Spleen (tissue), 11 donors: ENCODE measurements around the gene ANKRD24. TPM values are rescaled to one million over a fixed set of nuclear protein-coding genes. Genes with fewer than 3 reads are reported as not detected.
"Not testable (repeated sequence)": the region's sequence is repeated elsewhere in the genome, so short reads cannot be mapped to it uniquely, and the experiment has no call there.

Experiments used
- DNase-seq: peaks from one replicate; pipeline ENCODE4 v3.0.0-alpha.2; 2020
- H3K27ac ChIP-seq, 8 donors: fragments of 200-600 bp; sonication (generic) in 7 of 8; 1 replicate in 4 of 8; 2 replicates in 4 of 8; pipeline versions ENCODE4 v1.5.0 to v1.8.0; 2016 to 2021; ENCODE audit warnings: inconsistent platforms in 4 of 8, mild to moderate bottlenecking in 4 of 8, moderate library complexity in 1 of 8
- H3K27me3 ChIP-seq, 7 donors: fragments of 200-600 bp; sonication (generic) in 6 of 7; replicated peaks in 1 of 7; 1 replicate in 4 of 7; 2 replicates in 3 of 7; pipeline versions ENCODE4 v1.5.0 to v1.8.0; 2016 to 2021; ENCODE audit warnings: inconsistent platforms in 3 of 7, mild to moderate bottlenecking in 1 of 7
- H3K36me3 ChIP-seq, 6 donors: fragments of 200-600 bp; sonication (generic) in 5 of 6; 1 replicate in 4 of 6; 2 replicates in 2 of 6; pipeline versions ENCODE4 v1.5.0 to v1.8.0; 2016 to 2021; ENCODE audit warnings: inconsistent platforms in 2 of 6
- H3K4me1 ChIP-seq, 6 donors: fragments of 200-600 bp; sonication (generic) in 5 of 6; 1 replicate in 3 of 6; 2 replicates in 3 of 6; pipeline versions ENCODE4 v1.5.0 to v1.8.0; 2016 to 2021; ENCODE audit warnings: inconsistent platforms in 3 of 6
- H3K4me3 ChIP-seq, 8 donors: fragments of 200-600 bp; sonication (generic) in 7 of 8; 1 replicate in 4 of 8; 2 replicates in 4 of 8; pipeline versions ENCODE4 v1.5.0 to v1.8.0; 2016 to 2021; ENCODE audit warnings: inconsistent platforms in 4 of 8, mild to moderate bottlenecking in 4 of 8, moderate library complexity in 2 of 8
- H3K9me3 ChIP-seq, 8 donors: fragments of 200-600 bp; sonication (generic) in 7 of 8; 1 replicate in 4 of 8; 2 replicates in 4 of 8; pipeline versions ENCODE4 v1.5.0 to v1.8.0; 2016 to 2021; ENCODE audit warnings: inconsistent platforms in 4 of 8
- POLR2A ChIP-seq, 3 donors: fragments of 450-650 bp; IDR thresholded peaks; one replicate each; pipeline ENCODE4 v1.5.1; 2017; ENCODE audit warnings: antibody characterized with exemption in 3 of 3, mild to moderate bottlenecking in 1 of 3
- POLR2AphosphoS5 ChIP-seq, 3 donors: sonication (generic); formaldehyde crosslinking; IDR thresholded peaks; one replicate each; pipeline ENCODE4 v1.5.1; 2017; ENCODE audit warnings: antibody characterized with exemption in 3 of 3
- WGBS, 5 donors: extraction: QIAGEN DNeasy Blood & Tissue Kit in 3 of 5; methylation state at CpG; one replicate each; pipeline versions ENCODE4 v1.1.5 to v1.1.7; 2013 to 2018; 5-methylcytosine and 5-hydroxymethylcytosine counted together
- intact Hi-C: fragments of 100-400 bp; cut with DNase I; formaldehyde crosslinking; loops from one replicate; pipeline ENCODE4 v1.15.0; 2023; ENCODE audit warnings: low total_unique reads
- polyA plus RNA-seq, 3 donors: library from polyadenylated mRNA; stranded (reverse); fragments of 200-250 nt; gene quantifications; one replicate each; pipeline ENCODE4 v1.2.1, GENCODE V29; 2013
- total RNA-seq, 7 donors: library from RNA; depleted of rRNA in 3 of 7; stranded (reverse); fragments of >200 nt in 3 of 7; fragmentation: NEBNext Ultra II Directional in 4 of 7; extraction: Animal tissue kit (Norgen Biotek cat#: 25700) in 4 of 7; gene quantifications; one replicate each; pipeline versions ENCODE4 v1.1.0 to v1.2.1, GENCODE V29; 2016 to 2021
- TF ChIP-seq, protein P1 (sequence below), 11 experiments: fragments of 200-600 bp in 7 of 11; fragments of 450-650 bp in 4 of 11; sonication (generic) in 4 of 11; IDR thresholded peaks in 8 of 11; conservative IDR thresholded peaks in 3 of 11; 1 replicate in 7 of 11; 2 replicates in 4 of 11; pipeline versions ENCODE4 v1.4.0 to v1.8.0; 2016 to 2021; ENCODE audit warnings: antibody characterized with exemption in 11 of 11, inconsistent platforms in 4 of 11, mild to moderate bottlenecking in 1 of 11
- donor health status: healthy with polysubstance abuse.
- donor health status: DM: no; HTN: no; CAD: no; lungs with moderate emphysema.
- donor health status: DM: no; HTN: no; CAD: no.
- donor health status: Bipolar disorder and iron deficiency.
- donor health status: healthy.
- donor health status: DM: no; HTN: no; CAD: no.
- donor health status: DM: yes; HTN: yes; CAD: no.

Gene ANKRD24
- total and polyA plus RNA-seq, 10 donors = 0.67 to 2.2 (median 0.96) TPM

DNA sequence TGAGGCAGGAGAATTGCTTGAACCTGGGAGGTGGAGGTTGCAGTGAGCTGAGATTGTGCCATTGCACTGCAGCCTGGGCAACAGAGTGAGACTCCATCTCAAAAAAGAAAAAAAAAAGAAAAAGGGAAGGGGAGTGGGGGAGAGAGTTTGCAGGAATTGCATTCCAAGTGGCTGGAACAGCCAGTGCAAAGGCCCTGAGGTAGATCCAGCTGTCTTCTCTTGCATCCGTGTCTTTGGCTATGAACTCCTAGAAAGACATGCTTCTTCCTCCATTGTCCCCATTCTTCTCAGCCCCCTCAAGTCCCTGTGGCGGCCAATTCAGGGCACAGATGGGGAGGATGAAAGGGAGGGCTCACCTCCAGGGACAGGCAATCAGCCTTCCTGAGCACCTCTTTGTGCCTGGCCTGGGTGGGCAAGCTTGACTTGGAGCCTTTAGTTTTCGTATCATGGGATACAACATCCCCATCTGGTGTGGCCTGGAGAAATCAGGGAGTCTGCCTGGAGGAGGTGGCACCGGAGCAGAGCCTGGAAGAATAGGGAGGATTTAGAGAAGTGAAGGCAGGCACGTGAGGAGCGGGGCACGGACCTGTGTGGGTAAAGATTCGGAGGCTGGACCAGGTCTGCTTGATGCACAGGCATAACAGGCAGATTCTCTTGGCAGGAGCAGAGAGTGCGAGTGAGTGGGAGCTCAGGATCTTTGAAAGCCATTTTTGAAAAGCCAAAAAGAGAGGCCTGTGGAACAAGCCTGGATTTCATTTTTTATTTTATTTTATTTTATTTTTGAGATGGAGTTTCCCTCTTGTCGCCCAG is 5.0 kb downstream of the ANKRD24 start:
- no peaks in the 10 kb centered on the region for H3K9me3 ChIP-seq
- no peak overlapping the region for H3K27ac ChIP-seq
- 81 to 92% (median 91%) methylated on average over 10 of the region's 10 CpGs for WGBS, 5 donors
- no peaks in the 10 kb centered on the region for H3K36me3 ChIP-seq
- intact Hi-C loops = loop anchor here (5.0 to 10.0 kb wide), 2 partner anchors 60 to 193 kb away; no protein-coding TSS in a partner anchor
- H3K27me3 ChIP-seq = peaks cover 0 to 19% (median 0%) of the 10 kb centered on the region in 7 donors
- TF ChIP-seq POLR2AphosphoS5 (IDR thresholded peaks at IDR 0.05) (no peak), POLR2A (IDR thresholded peaks at IDR 0.05) (no peak)
- TF ChIP-seq, protein P1, sequence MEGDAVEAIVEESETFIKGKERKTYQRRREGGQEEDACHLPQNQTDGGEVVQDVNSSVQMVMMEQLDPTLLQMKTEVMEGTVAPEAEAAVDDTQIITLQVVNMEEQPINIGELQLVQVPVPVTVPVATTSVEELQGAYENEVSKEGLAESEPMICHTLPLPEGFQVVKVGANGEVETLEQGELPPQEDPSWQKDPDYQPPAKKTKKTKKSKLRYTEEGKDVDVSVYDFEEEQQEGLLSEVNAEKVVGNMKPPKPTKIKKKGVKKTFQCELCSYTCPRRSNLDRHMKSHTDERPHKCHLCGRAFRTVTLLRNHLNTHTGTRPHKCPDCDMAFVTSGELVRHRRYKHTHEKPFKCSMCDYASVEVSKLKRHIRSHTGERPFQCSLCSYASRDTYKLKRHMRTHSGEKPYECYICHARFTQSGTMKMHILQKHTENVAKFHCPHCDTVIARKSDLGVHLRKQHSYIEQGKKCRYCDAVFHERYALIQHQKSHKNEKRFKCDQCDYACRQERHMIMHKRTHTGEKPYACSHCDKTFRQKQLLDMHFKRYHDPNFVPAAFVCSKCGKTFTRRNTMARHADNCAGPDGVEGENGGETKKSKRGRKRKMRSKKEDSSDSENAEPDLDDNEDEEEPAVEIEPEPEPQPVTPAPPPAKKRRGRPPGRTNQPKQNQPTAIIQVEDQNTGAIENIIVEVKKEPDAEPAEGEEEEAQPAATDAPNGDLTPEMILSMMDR (IDR thresholded peaks at IDR 0.05 in 8 of 11, conservative IDR thresholded peaks at IDR 0.05 in 3 of 11) = no peak
- H3K4me1 ChIP-seq = peaks cover 3 to 22% (median 12%) of the 10 kb centered on the region in 6 donors
- no peak for DNase-seq
- H3K4me3 ChIP-seq = no peak overlapping the region

DNA sequence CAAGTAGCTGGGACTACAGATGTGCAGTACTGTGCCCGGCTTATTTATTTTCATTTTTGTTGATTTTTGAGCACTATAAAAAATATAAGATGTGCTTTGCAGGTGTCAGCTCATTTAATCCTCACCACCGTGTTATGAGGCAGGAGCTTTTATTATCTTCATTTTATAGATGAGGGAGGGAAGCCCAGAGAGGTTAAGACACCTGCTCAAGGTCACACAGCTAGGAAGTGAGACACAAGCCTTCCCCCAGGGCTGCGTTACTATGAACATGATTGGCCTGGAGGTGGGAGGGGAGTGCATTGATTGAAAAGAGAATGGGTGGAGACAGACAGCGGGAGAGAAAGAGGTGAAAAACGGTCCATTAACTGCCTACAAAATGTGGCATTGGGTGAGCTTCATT is 7.2 kb downstream of the ANKRD24 start:
- 72 to 80% (median 78%) methylated on average over 5 of the region's 5 CpGs for WGBS, 5 donors
- intact Hi-C loops = loop anchor here (5.0 to 10.0 kb wide), 2 partner anchors 62 to 195 kb away; no protein-coding TSS in a partner anchor
- no peak for DNase-seq
- H3K27me3 ChIP-seq = peaks cover 0 to 35% (median 0%) of the 10 kb centered on the region in 7 donors
- H3K4me1 ChIP-seq = peaks cover 0 to 6% (median 0%) of the 10 kb centered on the region in 6 donors
- H3K4me3 ChIP-seq = no peak overlapping the region
- H3K27ac ChIP-seq = no peak overlapping the region
- TF ChIP-seq, protein P1 (IDR thresholded peaks at IDR 0.05 in 8 of 11, conservative IDR thresholded peaks at IDR 0.05 in 3 of 11) = no peak
- TF ChIP-seq POLR2A (IDR thresholded peaks at IDR 0.05) = no peak
- TF ChIP-seq POLR2AphosphoS5 (IDR thresholded peaks at IDR 0.05) = no peak
- H3K36me3 ChIP-seq = no peaks in the 10 kb centered on the region
- H3K9me3 ChIP-seq = no peaks in the 10 kb centered on the region

DNA sequence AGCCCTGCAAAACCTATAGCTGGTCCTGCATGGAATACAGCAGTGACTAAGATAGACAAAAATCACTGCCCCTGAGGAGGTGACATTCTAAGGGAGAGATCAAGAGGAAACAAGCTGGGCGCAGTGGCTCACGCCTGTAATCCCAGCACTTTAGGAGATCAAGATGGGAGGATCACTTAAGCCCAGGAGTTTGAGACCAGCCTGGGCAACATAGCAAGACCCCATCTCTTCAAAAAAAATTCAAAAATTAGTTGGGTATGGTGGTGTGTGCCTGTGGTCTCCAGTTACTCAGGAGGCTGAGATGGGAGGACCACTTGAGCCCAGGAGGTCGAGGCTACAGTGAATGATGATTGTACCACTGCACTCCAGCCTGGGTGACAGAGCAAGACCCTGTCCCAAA is 10.0 kb downstream of the ANKRD24 start:
- WGBS, 5 donors = 86 to 92% (median 90%) methylated on average over 3 of the region's 3 CpGs
- H3K27ac ChIP-seq, DNase-seq, H3K4me3 ChIP-seq, H3K36me3 ChIP-seq, H3K9me3 ChIP-seq, H3K4me1 ChIP-seq, intact Hi-C loops: not testable (repeated sequence)
- peaks cover 0 to 64% (median 26%) of the 10 kb centered on the region in 7 donors for H3K27me3 ChIP-seq

DNA sequence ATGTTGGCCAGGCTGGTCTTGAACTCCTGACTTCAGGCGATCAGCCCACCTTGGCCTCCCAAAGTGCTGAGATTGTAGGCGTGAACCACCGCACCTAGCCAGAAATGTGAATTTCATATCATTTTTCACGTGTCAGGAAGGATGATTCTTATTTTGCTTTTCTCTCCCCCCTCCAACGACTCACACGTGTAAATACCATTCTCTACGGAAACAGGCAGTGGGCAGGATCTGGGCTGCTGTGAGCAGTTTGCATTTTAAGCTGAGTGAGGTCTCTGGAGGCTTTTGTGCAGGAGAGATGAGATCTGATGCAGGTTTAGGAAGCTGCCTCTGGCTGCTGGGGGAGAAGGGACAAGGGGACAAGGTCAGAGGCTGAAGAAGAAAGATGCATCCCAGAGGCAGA is 11.9 kb downstream of the ANKRD24 start:
- Histone ChIP-seq H3K9me3 (no peaks in the 10 kb centered on the region), H3K4me3 (no peak overlapping the region), H3K36me3 (no peaks in the 10 kb centered on the region), H3K4me1 (peaks cover 0 to 11% (median 5%) of the 10 kb centered on the region in 6 donors), H3K27ac (no peak overlapping the region), H3K27me3 (peaks cover 0 to 82% (median 37%) of the 10 kb centered on the region in 7 donors)
- intact Hi-C loops = no loop called here
- WGBS, 5 donors = 48 to 53% (median 52%) methylated on average over 7 of the region's 7 CpGs
- TF ChIP-seq POLR2AphosphoS5 (IDR thresholded peaks at IDR 0.05) (no peak), POLR2A (IDR thresholded peaks at IDR 0.05) (no peak)
- TF ChIP-seq, protein P1 (IDR thresholded peaks at IDR 0.05 in 8 of 11, conservative IDR thresholded peaks at IDR 0.05 in 3 of 11) = no peak
- DNase-seq = no peak
